Measurements from ENCODE around the gene LMF1. TPM values are rescaled to one million over a fixed set of nuclear protein-coding genes. Genes with fewer than 3 reads are reported as not detected.

The LMF1 gene
- total and polyA plus RNA-seq, 9 of the 15 experiments (the other 6 are each of a cell fraction or from before 2014, with no cell fraction given): 0.11 to 1.6 (median 0.55) TPM; not detected in 1

- CTCF ChIA-PET (ENCODE audit: low intra/inter-chr PET ratio): interaction anchor here (0.6 to 1.7 kb wide), 5 partner anchors 67 to 381 kb away, joined by 3 to 6 read pairs (median 4); no protein-coding TSS in a partner anchor
- Histone ChIP-seq H3K27me3 (ENCODE audit: control insufficient read depth in 2 of 2, insufficient read depth in 2 of 2, low read length in 2 of 2) (peaks cover 29 to 71% of the 10 kb centered on the region in 2 experiments), H3K36me3 (ENCODE audit: control insufficient read depth, insufficient read depth, low read length) (no peaks in the 10 kb centered on the region), H3K9ac (ENCODE audit: insufficient read depth in 1 of 2, low read depth in 2 of 2, low read length in 2 of 2) (no peak overlapping the region), H3K79me2 (ENCODE audit: control insufficient read depth, insufficient read depth, low read length) (no peaks in the 10 kb centered on the region; the same call in 2 of the 3 replicates), H2AFZ (ENCODE audit: low read depth, low read length) (no peak overlapping the region), H4K20me1 (replicated peaks; ENCODE audit: control insufficient read depth, insufficient read depth, low read length) (no peaks in the 10 kb centered on the region), H3K4me2 (ENCODE audit: insufficient read depth, low read length) (no peak overlapping the region), H3K9me1 (ENCODE audit: control insufficient read depth, insufficient read depth, low read length) (no peaks in the 10 kb centered on the region), H3K9me3 (replicated peaks; ENCODE audit: control insufficient read depth, insufficient read depth, low read depth, low read length) (no peaks in the 10 kb centered on the region), H3K4me3 (no peak overlapping the region), H3K27ac (ENCODE audit: extremely low read depth, low read depth, low read length) (no peak overlapping the region), H3K4me1 (replicated peaks in 1 of 2; ENCODE audit: control insufficient read depth in 2 of 2, insufficient read depth in 2 of 2, low read length in 2 of 2) (peaks cover 3 to 47% of the 10 kb centered on the region in 2 experiments; a peak in 4 of 5 replicates)
- in situ Hi-C loops (cut with MboI) (loop anchor here (5.0 kb wide), 1 partner anchor 234 kb away; no protein-coding TSS in a partner anchor), intact Hi-C loops (cut with micrococcal nuclease) (loop anchor here (2.0 kb wide), 1 partner anchor 241 kb away; no protein-coding TSS in a partner anchor)
- WGBS (ENCODE audit: insufficient coverage, low coverage, missing lambda C conversion rate): 21% methylated on average over 51 of the region's 67 CpGs
- no TSS peak for BruUV-seq (replicated peaks)
- ATAC-seq (peak; percentile 95), FAIRE-seq (peak; percentile 11), DNase-seq (ENCODE audit: extremely low read depth in 1 of 4, low spot score in 3 of 4) (peak; percentile 64 to 88 (median 84))
- POLR2A ChIA-PET: no interaction called here
- TF ChIP-seq RB1 (IDR thresholded peaks at IDR 0.05; ENCODE audit: low read depth) (peak; percentile 82; the same call in 1 of the 2 replicates), RAD21 (CRISPR knock-in tag; conservative IDR thresholded peaks at IDR 0.05 in 1 of 2, IDR thresholded peaks at IDR 0.05 in 1 of 2) (peak; percentile 83 to 88), MAZ (CRISPR knock-in tag; conservative IDR thresholded peaks at IDR 0.05 in 1 of 2, IDR thresholded peaks at IDR 0.05 in 1 of 2) (peak in 1 of 2 experiments; percentile 50; a peak in 1 of 4 replicates), SREBF1 (IDR thresholded peaks at IDR 0.05; ENCODE audit: borderline replicate concordance, low read depth, low read length) (no peak), ZNF311 (CRISPR knock-in tag; IDR thresholded peaks at IDR 0.05) (no peak), PTTG1 (tag; IDR thresholded peaks at IDR 0.05; ENCODE audit: low read depth) (no peak), SP1 (CRISPR knock-in tag; IDR thresholded peaks at IDR 0.05) (no peak), CREB3L1 (IDR thresholded peaks at IDR 0.05; ENCODE audit: borderline replicate concordance, low read depth) (no peak), SRSF9 (IDR thresholded peaks at IDR 0.05; ENCODE audit: borderline replicate concordance, low read depth, low read length) (no peak), E2F4 (CRISPR knock-in tag; IDR thresholded peaks at IDR 0.05; ENCODE audit: low read depth) (no peak)
Observed at GRCh38 chr16:813204-813915, 157.4 kb downstream of the LMF1 start.

Measured in K562 (cell line).